Bronchial epithelial cell (primary cell): Measurements from ENCODE around the gene CCAR1. TPM values are rescaled to one million over a fixed set of nuclear protein-coding genes. Genes with fewer than 3 reads are reported as not detected.

Experiments
- DNase-seq: peaks from one replicate; pipeline ENCODE4 v3.0.0-alpha.2; 2010; ENCODE audit warnings: low read depth
- FAIRE-seq: peaks from 2 replicates; lab custom pipeline; 2011; peaks lifted over from hg19 to GRCh38; lab: Jason Lieb, UNC
- H3K27me3 ChIP-seq: 2 replicates; pipeline ENCODE4 v1.5.1; 2011; ENCODE audit warnings: low read length; ENCODE audit not compliant: control insufficient read depth, insufficient read depth
- H3K36me3 ChIP-seq: 2 replicates; pipeline ENCODE4 v1.5.1; 2011; ENCODE audit warnings: low read length; ENCODE audit not compliant: control insufficient read depth, insufficient read depth
- H3K4me3 ChIP-seq: 2 replicates; pipeline ENCODE4 v1.5.1; 2011; ENCODE audit warnings: mild to moderate bottlenecking, low read depth, low read length, control low read depth
- total RNA-seq: library from RNA; depleted of rRNA; stranded (reverse); fragments of >200 nt; gene quantifications from 2 replicates; pipeline ENCODE4 v1.2.1, GENCODE V29; 2014
- TF ChIP-seq, protein P1 (sequence below): IDR thresholded peaks from 2 replicates; pipeline ENCODE4 v1.5.1; 2011; ENCODE audit warnings: mild to moderate bottlenecking, moderate library complexity, low read length, control low read depth, inconsistent platforms; ENCODE audit not compliant: insufficient read depth, severe bottlenecking

The CCAR1 gene, protein sequence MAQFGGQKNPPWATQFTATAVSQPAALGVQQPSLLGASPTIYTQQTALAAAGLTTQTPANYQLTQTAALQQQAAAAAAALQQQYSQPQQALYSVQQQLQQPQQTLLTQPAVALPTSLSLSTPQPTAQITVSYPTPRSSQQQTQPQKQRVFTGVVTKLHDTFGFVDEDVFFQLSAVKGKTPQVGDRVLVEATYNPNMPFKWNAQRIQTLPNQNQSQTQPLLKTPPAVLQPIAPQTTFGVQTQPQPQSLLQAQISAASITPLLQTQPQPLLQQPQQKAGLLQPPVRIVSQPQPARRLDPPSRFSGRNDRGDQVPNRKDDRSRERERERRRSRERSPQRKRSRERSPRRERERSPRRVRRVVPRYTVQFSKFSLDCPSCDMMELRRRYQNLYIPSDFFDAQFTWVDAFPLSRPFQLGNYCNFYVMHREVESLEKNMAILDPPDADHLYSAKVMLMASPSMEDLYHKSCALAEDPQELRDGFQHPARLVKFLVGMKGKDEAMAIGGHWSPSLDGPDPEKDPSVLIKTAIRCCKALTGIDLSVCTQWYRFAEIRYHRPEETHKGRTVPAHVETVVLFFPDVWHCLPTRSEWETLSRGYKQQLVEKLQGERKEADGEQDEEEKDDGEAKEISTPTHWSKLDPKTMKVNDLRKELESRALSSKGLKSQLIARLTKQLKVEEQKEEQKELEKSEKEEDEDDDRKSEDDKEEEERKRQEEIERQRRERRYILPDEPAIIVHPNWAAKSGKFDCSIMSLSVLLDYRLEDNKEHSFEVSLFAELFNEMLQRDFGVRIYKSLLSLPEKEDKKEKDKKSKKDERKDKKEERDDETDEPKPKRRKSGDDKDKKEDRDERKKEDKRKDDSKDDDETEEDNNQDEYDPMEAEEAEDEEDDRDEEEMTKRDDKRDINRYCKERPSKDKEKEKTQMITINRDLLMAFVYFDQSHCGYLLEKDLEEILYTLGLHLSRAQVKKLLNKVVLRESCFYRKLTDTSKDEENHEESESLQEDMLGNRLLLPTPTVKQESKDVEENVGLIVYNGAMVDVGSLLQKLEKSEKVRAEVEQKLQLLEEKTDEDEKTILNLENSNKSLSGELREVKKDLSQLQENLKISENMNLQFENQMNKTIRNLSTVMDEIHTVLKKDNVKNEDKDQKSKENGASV
- 19.2 and 33.0 TPM in 2 replicates for total RNA-seq

- TF ChIP-seq, protein P1, sequence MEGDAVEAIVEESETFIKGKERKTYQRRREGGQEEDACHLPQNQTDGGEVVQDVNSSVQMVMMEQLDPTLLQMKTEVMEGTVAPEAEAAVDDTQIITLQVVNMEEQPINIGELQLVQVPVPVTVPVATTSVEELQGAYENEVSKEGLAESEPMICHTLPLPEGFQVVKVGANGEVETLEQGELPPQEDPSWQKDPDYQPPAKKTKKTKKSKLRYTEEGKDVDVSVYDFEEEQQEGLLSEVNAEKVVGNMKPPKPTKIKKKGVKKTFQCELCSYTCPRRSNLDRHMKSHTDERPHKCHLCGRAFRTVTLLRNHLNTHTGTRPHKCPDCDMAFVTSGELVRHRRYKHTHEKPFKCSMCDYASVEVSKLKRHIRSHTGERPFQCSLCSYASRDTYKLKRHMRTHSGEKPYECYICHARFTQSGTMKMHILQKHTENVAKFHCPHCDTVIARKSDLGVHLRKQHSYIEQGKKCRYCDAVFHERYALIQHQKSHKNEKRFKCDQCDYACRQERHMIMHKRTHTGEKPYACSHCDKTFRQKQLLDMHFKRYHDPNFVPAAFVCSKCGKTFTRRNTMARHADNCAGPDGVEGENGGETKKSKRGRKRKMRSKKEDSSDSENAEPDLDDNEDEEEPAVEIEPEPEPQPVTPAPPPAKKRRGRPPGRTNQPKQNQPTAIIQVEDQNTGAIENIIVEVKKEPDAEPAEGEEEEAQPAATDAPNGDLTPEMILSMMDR: no peak
- Histone ChIP-seq H3K36me3 (peaks cover 5% of the 10 kb centered on the region), H3K4me3 (peak within 1 kb of the TSS; percentile 98), H3K27me3 (no peaks in the 10 kb centered on the region)
- DNase-seq (peak; percentile 95), FAIRE-seq (no peak)
Measured at GRCh38 chr10:68720793-68721672, at the start of gene CCAR1. Gene CCAR1, plus strand, starts transcription at chr10:68721239. Its CDS starts 1,266 bp downstream, at chr10:68722505.

DNA sequence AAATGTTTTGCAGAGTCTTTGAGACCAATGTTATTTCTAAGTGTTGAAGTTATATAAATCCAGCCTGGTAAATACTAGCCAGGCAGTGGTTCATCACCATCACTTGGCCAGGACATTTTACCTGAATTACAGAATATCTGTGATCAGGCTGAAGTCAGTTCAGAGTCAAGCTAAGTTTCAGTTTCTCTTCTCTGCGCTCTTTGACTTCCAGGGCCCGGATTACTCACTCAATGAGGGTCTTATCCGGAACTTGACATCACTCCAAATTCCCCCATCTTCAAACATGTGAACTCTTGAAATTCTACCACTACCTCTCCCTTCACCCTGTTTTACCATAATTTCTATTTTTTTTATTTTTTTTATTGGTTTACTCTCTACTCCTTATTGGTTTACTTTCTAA lies 36.6 kb upstream of the CCAR1 start:
- Histone ChIP-seq H3K36me3 (no peaks in the 10 kb centered on the region), H3K27me3 (no peaks in the 10 kb centered on the region), H3K4me3 (no peak overlapping the region)
- TF ChIP-seq, protein P1: no peak
- FAIRE-seq (no peak), DNase-seq (no peak)

GRCh38 chr10:68696018-68696417 lies 25.0 kb upstream of the CCAR1 start:
- Histone ChIP-seq H3K36me3 (no peaks in the 10 kb centered on the region), H3K27me3 (no peaks in the 10 kb centered on the region), H3K4me3 (no peak overlapping the region)
- TF ChIP-seq, protein P1: no peak
- DNase-seq (no peak), FAIRE-seq (no peak)

DNA sequence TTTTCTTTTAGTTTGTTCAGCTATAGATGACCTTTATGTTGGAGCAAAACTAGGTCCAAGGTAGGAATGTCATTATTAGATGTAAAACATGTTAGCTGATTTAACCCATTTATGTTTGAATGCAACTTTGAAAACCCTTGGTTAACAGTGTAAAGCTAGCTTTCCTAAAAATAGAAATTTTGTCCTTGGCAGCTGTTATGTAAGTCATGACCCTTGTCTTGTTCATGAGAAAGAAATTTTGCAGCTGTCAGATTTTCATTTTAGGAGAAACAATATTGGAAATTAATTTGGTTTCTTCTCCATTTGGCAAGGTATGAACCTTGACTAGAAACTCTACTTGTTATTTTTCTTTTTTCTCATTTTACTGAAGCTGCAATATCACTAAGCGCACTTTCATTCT lies 23.9 kb upstream of the CCAR1 start:
- TF ChIP-seq, protein P1: no peak
- H3K36me3 ChIP-seq: no peaks in the 10 kb centered on the region
- no peaks in the 10 kb centered on the region for H3K27me3 ChIP-seq
- no peak for DNase-seq
- FAIRE-seq: no peak
- H3K4me3 ChIP-seq: no peak overlapping the region

DNA sequence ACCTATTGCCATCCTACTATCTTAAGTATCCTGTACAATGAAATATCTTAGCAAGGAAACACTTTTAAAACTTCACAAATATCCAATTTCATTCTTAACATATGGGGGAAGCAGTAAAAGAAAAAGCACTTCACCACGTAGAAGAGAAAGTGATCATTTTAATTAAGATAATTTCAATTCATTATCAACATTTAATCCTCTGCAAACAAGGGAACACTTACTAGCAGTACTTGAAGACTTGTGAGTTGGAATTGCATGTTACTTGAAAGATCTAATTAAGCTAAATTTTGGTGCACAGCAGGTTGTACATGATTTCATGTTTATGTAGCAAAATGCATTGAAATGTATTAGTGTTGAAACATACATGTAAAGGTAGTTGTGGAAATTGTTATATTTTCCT lies 20.8 kb upstream of the CCAR1 start:
- H3K36me3 ChIP-seq: no peaks in the 10 kb centered on the region
- H3K4me3 ChIP-seq: no peak overlapping the region
- TF ChIP-seq, protein P1: no peak
- DNase-seq (no peak), FAIRE-seq (no peak)
- no peaks in the 10 kb centered on the region for H3K27me3 ChIP-seq
